K562 (cell line): ENCODE results near the gene ABHD16A. TPM values are rescaled to one million over a fixed set of nuclear protein-coding genes. Genes with fewer than 3 reads are reported as not detected.

Experiments used
- ATF7 ChIP-seq: fragments of 450-650 bp; IDR thresholded peaks from 2 replicates; pipeline ENCODE4 v1.7.1; 2014; ENCODE audit warnings: mild to moderate bottlenecking, moderate library complexity
- EHMT2 ChIP-seq: fragments of 450-650 bp; IDR thresholded peaks from 2 replicates; pipeline ENCODE4 v1.6.1; 2018; ENCODE audit warnings: antibody characterized with exemption
- FOXK2 ChIP-seq, 2 experiments: fragments of 450-650 bp; IDR thresholded peaks in 1 of 2; conservative IDR thresholded peaks in 1 of 2; 2 replicates each; pipeline ENCODE4 v1.6.1; 2016; ENCODE audit warnings: low read depth in 2 of 2, mild to moderate bottlenecking in 1 of 2
- GATA2 ChIP-seq: sonication (generic); formaldehyde crosslinking; IDR thresholded peaks from 2 replicates; pipeline ENCODE4 v1.4.0; 2020; ENCODE audit warnings: mild to moderate bottlenecking, missing genetic modification reagents
- GATAD2B ChIP-seq: fragments of 450-650 bp; IDR thresholded peaks from 2 replicates; pipeline ENCODE4 v1.6.1; 2017; ENCODE audit warnings: mild to moderate bottlenecking, borderline replicate concordance
- GTF2A2 ChIP-seq: IDR thresholded peaks from 2 replicates; pipeline ENCODE4 v1.6.1; 2016; ENCODE audit warnings: mild to moderate bottlenecking, missing genetic modification characterization, missing compliant biosample characterization
- GTF2F1 ChIP-seq: IDR thresholded peaks from 2 replicates; pipeline ENCODE4 v1.6.1; 2011; ENCODE audit warnings: low read depth, low read length, improper control_type of control experiment
- MTA2 ChIP-seq: fragments of 450-650 bp; IDR thresholded peaks from 2 replicates; pipeline ENCODE4 v1.6.1; 2016; ENCODE audit warnings: low read depth
- POLR3A ChIP-seq: IDR thresholded peaks from 2 replicates; pipeline ENCODE4 v1.6.1; 2011; ENCODE audit warnings: borderline replicate concordance, mild to moderate bottlenecking, moderate library complexity; ENCODE audit not compliant: insufficient read length, insufficient read depth; ENCODE audit errors: extremely low read depth
- RFX1 ChIP-seq: fragments of 450-650 bp; IDR thresholded peaks from 2 replicates; pipeline ENCODE4 v1.6.1; 2016; ENCODE audit warnings: mild to moderate bottlenecking, moderate library complexity
- RFX7 ChIP-seq: fragments of 250-450 bp; sonication (Bioruptor Pico); IDR thresholded peaks from 2 replicates; pipeline ENCODE4 v1.5.1; 2021; ENCODE audit warnings: mild to moderate bottlenecking
- RHOXF2B ChIP-seq: fragments of 250-450 bp; sonication (Bioruptor Pico); conservative IDR thresholded peaks from 2 replicates; pipeline ENCODE4 v1.5.1; 2021
- SMARCA5 ChIP-seq: fragments of 450-650 bp; IDR thresholded peaks from 2 replicates; pipeline ENCODE4 v1.6.1; 2016
- SP1 ChIP-seq: sonication (generic); formaldehyde crosslinking; IDR thresholded peaks from 2 replicates; pipeline ENCODE4 v1.8.1; 2022; ENCODE audit warnings: mild to moderate bottlenecking, missing genetic modification reagents
- TBP ChIP-seq: optimal IDR thresholded peaks from 2 replicates; pipeline ENCODE3; 2011; ENCODE audit warnings: low read depth, low read length, improper control_type of control experiment
- YBX1 ChIP-seq: fragments of 450-650 bp; IDR thresholded peaks from 2 replicates; pipeline ENCODE4 v1.7.1; 2016; ENCODE audit warnings: mild to moderate bottlenecking
- ZKSCAN3 ChIP-seq: fragments of 250-450 bp; sonication (Bioruptor Pico); IDR thresholded peaks from 2 replicates; pipeline ENCODE4 v1.4.0; 2020
- ZNF24 ChIP-seq: fragments of 450-650 bp; IDR thresholded peaks from 2 replicates; pipeline ENCODE4 v1.6.1; 2016
- ZNF444 ChIP-seq: fragments of 250-450 bp; sonication (Bioruptor Pico); IDR thresholded peaks from 2 replicates; pipeline ENCODE4 v1.4.0; 2020; ENCODE audit warnings: mild to moderate bottlenecking, moderate library complexity
- ZZZ3 ChIP-seq: fragments of 450-650 bp; IDR thresholded peaks from 2 replicates; pipeline ENCODE4 v1.6.1; 2016; ENCODE audit warnings: antibody characterized with exemption, mild to moderate bottlenecking, moderate library complexity
- polyA plus RNA-seq, 8 experiments: library from polyadenylated mRNA; depleted of rRNA in 4 of 8; stranded (reverse) in 5 of 8; unstranded in 3 of 8; fragments of >200 nt; fragmentation: Nextera tagmentation in 2 of 8; fragmentation: Illumina TruSeq in 1 of 8; extraction: Ambion mirVana in 2 of 8; extraction: Trizol in 1 of 8; gene quantifications; 2 replicates each; pipeline versions ENCODE4 v1.2.1 to v1.2.3, GENCODE V29; 2011 to 2014; ENCODE audit warnings: inconsistent platforms in 1 of 8, missing spikeins in 1 of 8
- total RNA-seq, 7 experiments: library from RNA; depleted of rRNA in 6 of 7; stranded (reverse); fragments of >200 nt in 6 of 7; fragmentation: Illumina TruSeq in 2 of 7; extraction: Trizol in 2 of 7; gene quantifications; 2 replicates each; pipeline versions ENCODE4 v1.2.1 to v1.2.3, GENCODE V29; 2011 to 2021; ENCODE audit warnings: low replicate concordance in 1 of 7
- TF ChIP-seq, protein P1 (sequence below): fragments of 250-450 bp; sonication (Bioruptor Pico); IDR thresholded peaks from 2 replicates; pipeline ENCODE4 v1.9.0; 2021; ENCODE audit warnings: mild to moderate bottlenecking
- TF ChIP-seq, protein P2 (sequence below): fragments of 450-650 bp; IDR thresholded peaks from 2 replicates; pipeline ENCODE4 v1.6.1; 2014; ENCODE audit warnings: low read depth, mild to moderate bottlenecking, moderate library complexity, borderline replicate concordance
- TF ChIP-seq, protein P3 (sequence below), 2 experiments: fragments of 200-800 bp in 1 of 2; sonication (Bioruptor generic) in 1 of 2; sonication (generic) in 1 of 2; formaldehyde crosslinking in 1 of 2; IDR thresholded peaks in 1 of 2; conservative IDR thresholded peaks in 1 of 2; 2 replicates each; pipeline versions ENCODE4 v1.5.0 to v1.6.1; 2016 to 2020; ENCODE audit warnings: missing compliant biosample characterization in 1 of 2, missing genetic modification characterization in 1 of 2, missing genetic modification reagents in 1 of 2
- TF ChIP-seq, protein P4 (sequence below): fragments of 450-650 bp; IDR thresholded peaks from 2 replicates; pipeline ENCODE4 v1.6.1; 2016; ENCODE audit warnings: missing biosample characterization, missing genetic modification characterization

The ABHD16A gene
- total and polyA plus RNA-seq, 9 of the 15 experiments (the other 6 are each of a cell fraction or from before 2014, with no cell fraction given): 25.8 to 120 (median 81.6) TPM

DNA sequence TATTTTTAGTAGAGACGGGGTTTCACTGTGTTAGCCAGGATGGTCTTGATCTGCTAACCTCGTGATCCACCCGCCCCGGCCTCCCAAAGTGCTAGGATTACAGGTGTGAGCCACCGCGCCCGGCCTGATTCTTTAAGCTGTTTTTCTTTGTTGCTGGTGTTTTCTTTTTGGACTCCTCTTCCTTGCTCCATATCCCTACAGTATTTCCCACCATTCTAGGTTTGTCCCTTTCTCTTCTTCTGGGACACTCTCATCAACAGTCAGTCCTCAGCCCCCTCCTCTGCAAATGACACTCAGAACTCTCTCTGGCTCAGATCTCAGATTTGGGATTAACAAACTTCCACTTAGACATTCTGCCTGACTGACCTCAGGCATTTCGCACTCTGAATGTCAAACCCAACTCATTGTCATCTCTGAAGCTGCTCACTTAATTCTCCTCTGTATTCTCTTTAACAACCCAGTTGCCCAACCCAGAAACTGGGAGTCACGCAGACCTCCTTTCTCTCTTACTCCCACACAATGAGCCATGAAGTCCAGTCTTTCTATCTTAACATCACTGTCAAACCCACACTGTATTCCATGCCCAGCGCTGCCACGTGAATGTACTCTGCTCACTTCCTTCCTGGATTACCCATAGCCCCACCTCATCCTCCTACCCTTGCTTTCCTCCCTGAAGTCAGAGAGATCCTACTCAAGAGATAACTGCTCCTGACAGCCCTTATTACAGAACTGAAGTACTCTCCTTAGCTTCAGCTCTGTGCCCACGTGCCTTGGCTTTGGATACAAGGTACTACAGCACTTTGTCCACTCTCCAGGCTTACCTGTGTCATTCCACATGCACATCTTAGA lies 22.6 kb upstream of the ABHD16A start (continued):
- TF ChIP-seq, protein P1, sequence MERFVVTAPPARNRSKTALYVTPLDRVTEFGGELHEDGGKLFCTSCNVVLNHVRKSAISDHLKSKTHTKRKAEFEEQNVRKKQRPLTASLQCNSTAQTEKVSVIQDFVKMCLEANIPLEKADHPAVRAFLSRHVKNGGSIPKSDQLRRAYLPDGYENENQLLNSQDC (CRISPR knock-in tag): no peak
- no peak for TF ChIP-seq ZNF24
- TF ChIP-seq RFX1: no peak
- TF ChIP-seq ZNF444 (CRISPR knock-in tag): 0 out of 2 replicates have a peak, but pooled peaks have one; percentile 60
- TF ChIP-seq RFX7: no peak
- TF ChIP-seq POLR3A: no peak
- TF ChIP-seq, protein P2, sequence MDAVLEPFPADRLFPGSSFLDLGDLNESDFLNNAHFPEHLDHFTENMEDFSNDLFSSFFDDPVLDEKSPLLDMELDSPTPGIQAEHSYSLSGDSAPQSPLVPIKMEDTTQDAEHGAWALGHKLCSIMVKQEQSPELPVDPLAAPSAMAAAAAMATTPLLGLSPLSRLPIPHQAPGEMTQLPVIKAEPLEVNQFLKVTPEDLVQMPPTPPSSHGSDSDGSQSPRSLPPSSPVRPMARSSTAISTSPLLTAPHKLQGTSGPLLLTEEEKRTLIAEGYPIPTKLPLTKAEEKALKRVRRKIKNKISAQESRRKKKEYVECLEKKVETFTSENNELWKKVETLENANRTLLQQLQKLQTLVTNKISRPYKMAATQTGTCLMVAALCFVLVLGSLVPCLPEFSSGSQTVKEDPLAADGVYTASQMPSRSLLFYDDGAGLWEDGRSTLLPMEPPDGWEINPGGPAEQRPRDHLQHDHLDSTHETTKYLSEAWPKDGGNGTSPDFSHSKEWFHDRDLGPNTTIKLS: peak; percentile 73; the same call in 1 of the 2 replicates
- no peak for TF ChIP-seq GATAD2B
- TF ChIP-seq FOXK2 (conservative IDR thresholded peaks at IDR 0.05 in 1 of 2, IDR thresholded peaks at IDR 0.05 in 1 of 2; ENCODE audit: low read depth in 2 of 2): peak; percentile 21 to 55; a peak in 3 of 4 replicates
- no peak for TF ChIP-seq YBX1
- TF ChIP-seq ATF7: peak; percentile 52; the same call in 1 of the 2 replicates
- TF ChIP-seq, protein P3, sequence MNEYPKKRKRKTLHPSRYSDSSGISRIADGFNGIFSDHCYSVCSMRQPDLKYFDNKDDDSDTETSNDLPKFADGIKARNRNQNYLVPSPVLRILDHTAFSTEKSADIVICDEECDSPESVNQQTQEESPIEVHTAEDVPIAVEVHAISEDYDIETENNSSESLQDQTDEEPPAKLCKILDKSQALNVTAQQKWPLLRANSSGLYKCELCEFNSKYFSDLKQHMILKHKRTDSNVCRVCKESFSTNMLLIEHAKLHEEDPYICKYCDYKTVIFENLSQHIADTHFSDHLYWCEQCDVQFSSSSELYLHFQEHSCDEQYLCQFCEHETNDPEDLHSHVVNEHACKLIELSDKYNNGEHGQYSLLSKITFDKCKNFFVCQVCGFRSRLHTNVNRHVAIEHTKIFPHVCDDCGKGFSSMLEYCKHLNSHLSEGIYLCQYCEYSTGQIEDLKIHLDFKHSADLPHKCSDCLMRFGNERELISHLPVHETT (CRISPR knock-in tag; conservative IDR thresholded peaks at IDR 0.05 in 1 of 2, IDR thresholded peaks at IDR 0.05 in 1 of 2): peak in 1 of 2 experiments; percentile 81; a peak in 2 of 4 replicates
- 0 out of 2 replicates have a peak, but pooled peaks have one; percentile 57 for TF ChIP-seq EHMT2
- TF ChIP-seq, protein P4, sequence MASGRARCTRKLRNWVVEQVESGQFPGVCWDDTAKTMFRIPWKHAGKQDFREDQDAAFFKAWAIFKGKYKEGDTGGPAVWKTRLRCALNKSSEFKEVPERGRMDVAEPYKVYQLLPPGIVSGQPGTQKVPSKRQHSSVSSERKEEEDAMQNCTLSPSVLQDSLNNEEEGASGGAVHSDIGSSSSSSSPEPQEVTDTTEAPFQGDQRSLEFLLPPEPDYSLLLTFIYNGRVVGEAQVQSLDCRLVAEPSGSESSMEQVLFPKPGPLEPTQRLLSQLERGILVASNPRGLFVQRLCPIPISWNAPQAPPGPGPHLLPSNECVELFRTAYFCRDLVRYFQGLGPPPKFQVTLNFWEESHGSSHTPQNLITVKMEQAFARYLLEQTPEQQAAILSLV (tag): no peak
- TF ChIP-seq TBP: no peak
- TF ChIP-seq ZKSCAN3 (CRISPR knock-in tag): no peak
- no peak for TF ChIP-seq GTF2A2 (tag)
- TF ChIP-seq RHOXF2B: 0 out of 2 replicates have a peak, but pooled peaks have one; percentile 58
- no peak for TF ChIP-seq MTA2
- TF ChIP-seq SMARCA5: no peak; the same call in none of the 2 replicates
- no peak for TF ChIP-seq ZZZ3
- no peak for TF ChIP-seq GTF2F1
- TF ChIP-seq SP1 (CRISPR knock-in tag): no peak
- no peak; the same call in 1 of the 2 replicates for TF ChIP-seq GATA2 (CRISPR knock-in tag)
